Kidney capillary endothelial cell (primary cell): ENCODE measurements around the gene CDAN1.

Experiments used
- DNase-seq: peaks from one replicate; pipeline ENCODE4 v3.0.0-alpha.2; 2018; ENCODE audit warnings: low spot score

The CDAN1 gene

GRCh38 chr15:42735382-42736165 is 1.4 kb downstream of the CDAN1 start:
- no peak for DNase-seq

- no peak for DNase-seq
Measured at GRCh38 chr15:42734076-42734672, 2.8 kb downstream of the CDAN1 start.

GRCh38 chr15:42733027-42733426 is 3.9 kb downstream of the CDAN1 start:
- DNase-seq = no peak

GRCh38 chr15:42732095-42732827 is 4.7 kb downstream of the CDAN1 start:
- DNase-seq = no peak

DNA sequence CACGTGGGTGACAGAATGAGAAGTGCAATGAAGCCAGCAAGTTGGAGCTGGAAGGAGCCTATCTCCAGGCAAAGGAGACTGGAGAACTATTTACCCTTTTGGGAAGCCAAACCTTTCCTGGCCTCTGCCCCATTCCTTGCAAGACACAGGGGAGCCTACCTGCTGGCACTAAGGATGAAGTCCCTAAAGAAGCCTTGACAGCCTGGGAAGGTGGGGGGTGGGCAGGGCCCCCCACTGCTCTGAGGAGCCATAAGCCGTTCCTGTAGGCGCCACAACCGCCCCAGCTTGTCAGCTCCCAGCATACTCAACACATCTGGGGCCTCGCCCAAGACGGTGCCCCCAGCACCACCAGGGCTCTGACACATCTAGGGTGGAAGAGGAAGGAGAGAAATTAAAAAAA is 5.5 kb downstream of the CDAN1 start:
- no peak for DNase-seq

- no peak for DNase-seq
Measured at GRCh38 chr15:42730536-42730935, 6.4 kb downstream of the CDAN1 start.

GRCh38 chr15:42730135-42730534 is 6.8 kb downstream of the CDAN1 start:
- DNase-seq = no peak

GRCh38 chr15:42729409-42729808 is 7.5 kb downstream of the CDAN1 start:
- DNase-seq = no peak

GRCh38 chr15:42728972-42729371 is 8.0 kb downstream of the CDAN1 start:
- DNase-seq = no peak

DNA sequence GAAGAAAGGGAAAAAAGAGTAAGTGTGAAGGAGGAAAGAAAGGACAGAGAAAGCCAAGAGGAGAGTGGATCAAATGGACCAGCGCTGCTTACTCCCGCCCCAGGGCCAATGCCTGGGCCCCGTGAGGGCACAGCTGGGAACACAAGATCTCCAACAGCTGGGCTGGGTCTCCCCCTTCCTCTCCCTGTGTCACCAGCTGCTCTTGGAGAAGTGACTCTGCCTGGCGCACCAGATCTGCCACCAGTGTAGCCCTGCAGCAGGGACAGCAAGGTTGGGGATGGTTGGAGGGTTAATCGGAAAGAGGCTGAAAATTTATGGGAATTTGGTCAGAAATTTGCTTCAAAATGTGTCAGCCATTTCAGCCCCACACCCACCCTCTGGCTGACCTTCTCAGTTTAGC is 8.4 kb downstream of the CDAN1 start:
- DNase-seq = no peak

- no peak for DNase-seq
Measured at GRCh38 chr15:42727750-42728381, 9.1 kb downstream of the CDAN1 start.

GRCh38 chr15:42726114-42726513 is 10.8 kb downstream of the CDAN1 start:
- DNase-seq = no peak

DNA sequence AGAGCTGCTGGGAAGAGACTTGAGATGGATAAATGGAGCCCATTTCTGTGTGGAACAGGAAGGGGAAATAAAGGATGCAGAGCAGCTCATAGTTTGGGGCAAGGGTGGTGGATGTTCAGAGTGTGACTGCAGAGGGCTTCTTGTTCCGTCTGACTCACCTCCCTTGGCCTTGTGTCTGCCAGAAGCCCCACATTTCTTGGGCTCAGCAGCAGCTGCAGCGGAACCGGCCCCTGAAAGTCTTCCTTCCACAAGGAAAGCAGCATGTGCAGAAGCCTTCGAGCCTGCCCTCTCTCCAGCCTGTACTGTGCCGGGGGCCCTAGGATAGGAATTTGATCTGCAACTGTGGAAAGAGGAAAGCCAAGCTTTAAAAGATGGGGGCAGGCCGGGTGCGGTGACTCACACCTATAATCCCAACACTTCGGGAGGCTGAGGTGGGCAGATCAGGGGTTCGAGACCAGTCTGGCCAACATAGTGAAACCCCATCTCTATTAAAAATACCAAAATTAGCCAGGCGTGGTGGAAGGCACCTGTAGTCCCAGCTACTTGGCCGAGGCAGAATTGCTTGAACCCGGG is 11.5 kb downstream of the CDAN1 start:
- no peak for DNase-seq

- no peak for DNase-seq
Measured at GRCh38 chr15:42724276-42724675, 12.7 kb downstream of the CDAN1 start.

GRCh38 chr15:42723068-42723467 is 13.9 kb downstream of the CDAN1 start:
- DNase-seq = no peak

DNA sequence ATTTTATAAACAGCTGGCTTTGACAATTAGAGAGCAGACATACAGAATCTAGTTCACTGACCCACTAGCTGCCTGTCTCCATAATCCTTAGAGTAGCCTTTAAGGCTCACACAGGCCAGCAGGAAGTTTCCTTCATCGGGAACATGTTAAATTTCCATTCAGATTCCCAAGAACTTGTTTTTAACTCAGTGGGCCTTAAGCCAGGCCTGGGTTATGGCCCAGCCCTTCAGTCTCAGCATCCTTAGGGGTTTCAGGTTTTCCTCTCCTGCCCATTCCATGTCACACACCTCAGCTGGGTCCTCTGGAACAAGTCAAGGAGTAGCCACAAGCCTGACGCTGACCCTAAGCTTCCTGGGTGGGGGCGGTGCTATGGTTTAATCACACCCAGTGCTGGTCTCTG is 15.0 kb downstream of the CDAN1 start:
- no peak for DNase-seq

DNA sequence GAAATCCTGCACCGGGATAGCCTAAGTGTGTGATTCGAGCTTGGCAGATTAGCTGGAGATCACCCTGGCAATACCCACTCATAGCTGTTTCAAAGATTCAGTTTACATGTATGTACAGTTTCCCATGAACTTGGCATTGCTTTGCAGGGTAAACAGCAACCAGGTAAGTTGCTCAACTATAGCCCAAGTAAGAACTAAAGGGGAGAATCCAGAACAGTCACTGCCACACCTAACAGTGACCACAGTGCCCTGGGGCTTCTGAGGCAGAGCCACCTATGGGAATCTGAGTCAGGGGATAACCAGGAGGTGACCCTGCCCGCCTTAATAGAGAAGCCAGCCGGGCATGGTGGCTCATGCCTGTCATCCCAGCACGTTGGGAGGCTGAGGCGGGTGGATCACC is 15.9 kb downstream of the CDAN1 start:
- DNase-seq = no peak

DNA sequence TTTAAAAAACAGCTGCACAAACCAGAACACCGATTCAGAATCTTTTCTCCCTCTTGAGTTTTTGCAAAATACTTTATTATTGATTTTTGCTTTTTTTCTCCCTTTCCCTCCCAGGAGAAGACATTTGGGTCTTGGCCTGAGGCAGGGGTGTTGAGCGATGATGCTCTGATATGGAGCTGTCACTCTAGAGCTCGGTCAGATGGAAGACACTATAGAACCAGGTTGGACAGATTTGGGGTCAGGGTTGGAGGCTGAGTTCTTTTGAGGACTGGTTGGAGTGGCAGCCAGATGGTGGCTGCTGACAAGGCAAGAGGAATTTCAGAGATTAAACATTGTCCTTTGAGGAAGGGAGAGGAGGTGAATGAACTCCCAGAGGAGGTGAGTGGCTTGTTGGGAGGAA is 16.9 kb downstream of the CDAN1 start:
- DNase-seq = no peak

DNA sequence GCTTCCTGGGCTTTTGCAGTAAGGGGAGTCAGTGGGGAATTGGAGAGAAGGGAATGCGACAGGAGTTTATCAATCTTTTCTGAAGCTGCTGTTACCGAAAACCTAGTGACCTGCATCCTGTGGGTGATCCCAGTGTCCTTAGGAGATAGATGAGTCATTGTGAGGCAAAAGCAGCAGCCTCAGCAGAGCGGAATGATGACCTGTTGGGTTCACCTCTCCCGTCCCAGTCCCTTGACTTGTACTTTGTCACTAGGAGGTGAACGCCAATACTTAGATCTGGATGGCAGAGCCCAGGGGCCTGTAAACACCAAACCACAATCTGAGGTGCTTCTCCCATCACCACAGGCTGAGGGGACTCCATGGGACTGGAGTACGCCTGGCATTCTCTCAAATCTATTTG is 17.9 kb downstream of the CDAN1 start:
- DNase-seq = no peak

- no peak for DNase-seq
Measured at GRCh38 chr15:42716626-42717025, 20.3 kb downstream of the CDAN1 start.

GRCh38 chr15:42716125-42716524 is 20.8 kb downstream of the CDAN1 start:
- DNase-seq = no peak

- DNase-seq = no peak
Measured at GRCh38 chr15:42712584-42712983, 24.3 kb downstream of the CDAN1 start.
